Gastroesophageal sphincter (tissue), 3 donors: ENCODE results near the gene APEH.

Experiments
- POLR2A ChIP-seq, 2 donors: fragments of 450-650 bp; IDR thresholded peaks; one replicate each; pipeline ENCODE4 v1.6.1; 2017; ENCODE audit warnings: antibody characterized with exemption in 2 of 2, mild to moderate bottlenecking in 2 of 2, moderate library complexity in 1 of 2
- TF ChIP-seq, protein P1 (sequence below), 4 experiments: fragments of 200-600 bp in 2 of 4; fragments of 450-650 bp in 2 of 4; sonication (generic) in 1 of 4; IDR thresholded peaks; one replicate each; pipeline ENCODE4 v1.5.1; 2017 to 2019; ENCODE audit warnings: antibody characterized with exemption in 4 of 4, mild to moderate bottlenecking in 2 of 4, moderate library complexity in 2 of 4

GRCh38 chr3:49711489-49711888 is 37.3 kb downstream of the APEH start:
- TF ChIP-seq, protein P1, sequence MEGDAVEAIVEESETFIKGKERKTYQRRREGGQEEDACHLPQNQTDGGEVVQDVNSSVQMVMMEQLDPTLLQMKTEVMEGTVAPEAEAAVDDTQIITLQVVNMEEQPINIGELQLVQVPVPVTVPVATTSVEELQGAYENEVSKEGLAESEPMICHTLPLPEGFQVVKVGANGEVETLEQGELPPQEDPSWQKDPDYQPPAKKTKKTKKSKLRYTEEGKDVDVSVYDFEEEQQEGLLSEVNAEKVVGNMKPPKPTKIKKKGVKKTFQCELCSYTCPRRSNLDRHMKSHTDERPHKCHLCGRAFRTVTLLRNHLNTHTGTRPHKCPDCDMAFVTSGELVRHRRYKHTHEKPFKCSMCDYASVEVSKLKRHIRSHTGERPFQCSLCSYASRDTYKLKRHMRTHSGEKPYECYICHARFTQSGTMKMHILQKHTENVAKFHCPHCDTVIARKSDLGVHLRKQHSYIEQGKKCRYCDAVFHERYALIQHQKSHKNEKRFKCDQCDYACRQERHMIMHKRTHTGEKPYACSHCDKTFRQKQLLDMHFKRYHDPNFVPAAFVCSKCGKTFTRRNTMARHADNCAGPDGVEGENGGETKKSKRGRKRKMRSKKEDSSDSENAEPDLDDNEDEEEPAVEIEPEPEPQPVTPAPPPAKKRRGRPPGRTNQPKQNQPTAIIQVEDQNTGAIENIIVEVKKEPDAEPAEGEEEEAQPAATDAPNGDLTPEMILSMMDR (IDR thresholded peaks at IDR 0.05): no peak
- TF ChIP-seq POLR2A (IDR thresholded peaks at IDR 0.05): no peak
